Muscle of leg (tissue), 11 donors: ENCODE results near the gene CCDC39. TPM values are rescaled to one million over a fixed set of nuclear protein-coding genes. Genes with fewer than 3 reads are reported as not detected.

Experiments
- DNase-seq: peaks from one replicate; pipeline ENCODE4 v3.0.0; 2013
- H3K27ac ChIP-seq: one replicate; pipeline ENCODE4 v1.5.1; 2013; ENCODE audit warnings: mild to moderate bottlenecking, low read length, control low read depth
- H3K27me3 ChIP-seq: one replicate; pipeline ENCODE4 v1.6.1; 2013; ENCODE audit warnings: low read length; ENCODE audit not compliant: control insufficient read depth, insufficient read depth
- H3K36me3 ChIP-seq: one replicate; pipeline ENCODE4 v1.6.1; 2013; ENCODE audit warnings: low read length; ENCODE audit not compliant: control insufficient read depth, insufficient read depth
- H3K4me1 ChIP-seq: one replicate; pipeline ENCODE4 v1.6.1; 2013; ENCODE audit warnings: low read length; ENCODE audit not compliant: control insufficient read depth, insufficient read depth
- H3K4me3 ChIP-seq: one replicate; pipeline ENCODE4 v1.5.1; 2013; ENCODE audit warnings: low read length, control low read depth
- H3K9me3 ChIP-seq: replicated peaks from 2 replicates; pipeline ENCODE4 v1.6.1; 2013; ENCODE audit warnings: low read depth, low read length; ENCODE audit not compliant: control insufficient read depth
- WGBS: methylation state at CpG from one replicate; pipeline ENCODE4 v1.1.5; 2013; ENCODE audit warnings: missing lambda C conversion rate; ENCODE audit not compliant: insufficient coverage; 5-methylcytosine and 5-hydroxymethylcytosine counted together
- polyA plus RNA-seq, 8 donors: library from polyadenylated mRNA; unstranded; fragments of 120-200 nt; gene quantifications; one replicate each; pipeline versions ENCODE4 v1.2.1 to v1.2.3, GENCODE V29; 2013; ENCODE audit warnings: inconsistent platforms in 1 of 8, low replicate concordance in 1 of 8; ENCODE audit not compliant: insufficient read length in 8 of 8, insufficient read depth in 1 of 8
- total RNA-seq: library from RNA; stranded (reverse); fragments of 120-200 nt; gene quantifications from one replicate; pipeline ENCODE4 v1.2.4, GENCODE V29; 2013

CCDC39 gene
- total and polyA plus RNA-seq, 9 donors, result 0.59 to 4.6 (median 1.9) TPM; not detected in 1

- WGBS, result 22% methylated on average over 3 of the region's 3 CpGs
- Histone ChIP-seq H3K4me1 (peaks cover 2% of the 10 kb centered on the region), H3K27me3 (peaks cover 5% of the 10 kb centered on the region), H3K36me3 (no peaks in the 10 kb centered on the region), H3K27ac (no peak overlapping the region), H3K9me3 (no peaks in the 10 kb centered on the region), H3K4me3 (no peak overlapping the region)
- no peak for DNase-seq
These were observed 5.5 kb upstream of the CCDC39 start for GRCh38 chr3:180684807-180685206.

DNA sequence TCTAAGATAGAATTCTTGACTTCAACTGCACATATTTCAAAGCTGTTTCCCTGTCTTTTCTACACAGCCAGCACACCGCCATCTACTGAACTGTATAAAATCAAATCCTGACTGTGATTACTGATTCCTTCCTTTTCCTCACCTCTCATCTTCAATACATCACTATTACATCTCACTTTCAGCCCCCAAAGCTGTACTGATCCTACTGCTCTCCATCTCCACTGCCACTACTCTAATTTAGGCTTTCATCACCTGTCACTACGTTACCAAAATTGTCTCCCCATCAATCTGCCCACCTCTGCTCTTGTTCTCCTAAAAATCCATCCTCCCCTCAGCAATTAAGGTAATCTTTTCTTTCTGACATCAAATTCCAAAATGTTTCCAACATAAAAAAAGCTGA, 4.5 kb upstream of the CCDC39 start:
- no peak overlapping the region for H3K4me3 ChIP-seq
- H3K4me1 ChIP-seq, result peaks cover 7% of the 10 kb centered on the region
- H3K36me3 ChIP-seq, result no peaks in the 10 kb centered on the region
- no peak for DNase-seq
- H3K9me3 ChIP-seq, result no peaks in the 10 kb centered on the region
- no peak overlapping the region for H3K27ac ChIP-seq
- peaks cover 15% of the 10 kb centered on the region for H3K27me3 ChIP-seq
- WGBS, result 70% methylated on average over 2 of the region's 2 CpGs

- H3K27ac ChIP-seq, result no peak overlapping the region
These were observed 775 bp upstream of the CCDC39 start for GRCh38 chr3:180680097-180680430.

DNA sequence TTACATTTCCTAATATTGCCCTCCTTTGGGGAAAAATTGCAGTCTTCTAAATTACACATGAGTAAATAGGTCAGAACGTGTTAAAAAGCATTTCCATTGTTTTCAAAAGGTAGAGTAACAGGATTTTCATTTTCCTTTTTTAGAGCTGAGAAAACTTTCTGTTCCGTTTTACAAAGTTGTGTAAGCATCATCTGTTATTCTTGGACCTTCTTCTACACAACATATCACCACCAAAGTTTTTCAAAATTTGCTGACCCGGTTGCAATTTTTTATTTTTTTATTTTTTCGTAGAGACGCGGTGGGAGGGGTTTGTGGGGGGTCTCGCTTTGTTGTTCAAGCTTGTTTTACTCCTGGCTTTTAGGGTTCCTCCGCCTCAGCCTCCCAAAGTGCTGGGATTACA, 1.1 kb downstream of the CCDC39 start:
- Histone ChIP-seq H3K4me1 (peaks cover 8% of the 10 kb centered on the region), H3K27ac (no peak overlapping the region), H3K9me3 (no peaks in the 10 kb centered on the region), H3K27me3 (peaks cover 19% of the 10 kb centered on the region), H3K36me3 (no peaks in the 10 kb centered on the region), H3K4me3 (no peak overlapping the region)
- DNase-seq, result no peak
- WGBS, result 40% methylated on average over 1 of the region's 8 CpGs

More at GRCh38 chr3:180680097-180680430, 775 bp upstream of the CCDC39 start:
- Histone ChIP-seq H3K36me3 (no peaks in the 10 kb centered on the region), H3K9me3 (no peaks in the 10 kb centered on the region), H3K4me1 (peaks cover 8% of the 10 kb centered on the region), H3K4me3 (peak overlapping the region; percentile 51), H3K27me3 (peaks cover 19% of the 10 kb centered on the region)
- no CpG with 5 or more reads among the region's 7 CpGs for WGBS
- DNase-seq, result peak; percentile 7

DNA sequence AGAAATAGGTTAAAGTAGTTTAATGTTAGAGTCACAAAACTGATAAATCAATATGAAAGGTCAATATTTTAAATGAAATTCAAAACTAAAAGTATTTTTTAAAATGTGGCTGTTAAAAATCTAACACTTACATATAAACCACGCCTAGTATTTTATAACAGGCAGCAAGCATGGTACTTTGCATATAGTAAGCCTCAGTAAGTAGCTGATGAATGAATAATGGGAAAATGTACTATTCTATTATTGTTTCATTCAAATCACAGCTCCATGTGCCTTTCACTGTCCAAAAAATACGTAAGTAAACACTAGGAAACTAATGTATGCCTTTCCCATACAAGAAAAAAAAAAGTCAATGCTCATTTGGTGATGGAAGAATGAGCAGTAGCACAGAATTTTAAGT, 17.8 kb downstream of the CCDC39 start:
- WGBS, result no CpG with 5 or more reads among the region's 2 CpGs
- Histone ChIP-seq H3K4me1 (no peaks in the 10 kb centered on the region), H3K4me3 (no peak overlapping the region), H3K36me3 (no peaks in the 10 kb centered on the region), H3K9me3 (no peaks in the 10 kb centered on the region), H3K27ac (no peak overlapping the region), H3K27me3 (no peaks in the 10 kb centered on the region)
- no peak for DNase-seq

GRCh38 chr3:180657094-180657493, 22.2 kb downstream of the CCDC39 start:
- H3K4me3 ChIP-seq, result no peak overlapping the region

DNA sequence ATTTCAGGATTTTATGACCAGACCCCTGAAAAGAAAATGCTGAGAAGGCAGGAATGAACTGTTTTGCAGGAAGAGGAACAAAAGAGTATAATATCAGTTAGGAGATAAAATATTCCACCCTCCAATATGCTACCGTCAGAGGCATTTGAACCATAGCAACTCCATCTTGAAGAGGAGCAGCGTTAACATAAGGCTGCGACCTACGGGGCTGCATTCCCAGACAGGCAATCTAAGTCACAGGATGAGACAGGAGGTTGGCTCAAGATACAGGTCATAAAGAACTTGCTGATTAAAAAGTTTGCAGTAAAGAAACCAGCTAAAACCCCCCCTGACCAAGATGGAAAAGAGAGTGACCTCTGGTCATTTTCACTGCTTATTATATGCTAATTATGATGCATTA, 22.9 kb downstream of the CCDC39 start:
- Histone ChIP-seq H3K27ac (no peak overlapping the region), H3K27me3 (no peaks in the 10 kb centered on the region)

More at GRCh38 chr3:180657094-180657493, 22.2 kb downstream of the CCDC39 start:
- Histone ChIP-seq H3K27me3 (no peaks in the 10 kb centered on the region), H3K36me3 (no peaks in the 10 kb centered on the region), H3K9me3 (no peaks in the 10 kb centered on the region), H3K27ac (no peak overlapping the region), H3K4me1 (no peaks in the 10 kb centered on the region)
- no peak for DNase-seq
- no CpG with 5 or more reads among the region's 4 CpGs for WGBS

DNA sequence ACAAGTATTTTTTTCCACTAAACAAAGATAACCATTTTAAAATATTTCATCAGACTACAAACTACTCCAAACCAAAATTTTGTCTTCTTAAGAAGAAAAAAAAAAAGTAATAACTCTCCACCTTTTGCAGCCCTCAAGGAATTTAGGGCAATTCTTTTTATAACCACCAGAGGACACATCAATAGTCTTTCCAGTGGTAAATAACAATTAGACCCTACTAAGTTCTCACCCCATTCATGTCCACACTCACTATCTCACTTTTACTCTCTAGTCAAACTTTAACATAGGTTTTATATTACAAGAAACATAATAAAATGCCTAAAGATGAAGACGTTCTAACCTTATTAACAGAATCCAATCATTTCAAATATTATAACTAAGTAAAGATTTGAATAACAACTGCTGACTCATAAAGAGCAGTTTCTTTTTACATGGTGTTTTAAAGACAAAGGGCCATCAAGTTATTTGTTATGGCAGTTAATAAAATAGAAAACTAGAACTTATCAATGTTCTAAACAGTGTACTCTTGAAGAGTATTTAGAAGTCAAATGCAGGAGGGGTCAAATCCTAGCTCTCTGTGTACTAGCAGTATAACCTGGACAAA, 33.0 kb downstream of the CCDC39 start:
- no peak for DNase-seq
- no peaks in the 10 kb centered on the region for H3K36me3 ChIP-seq
- no peaks in the 10 kb centered on the region for H3K27me3 ChIP-seq
- no peak overlapping the region for H3K27ac ChIP-seq
- no peaks in the 10 kb centered on the region for H3K9me3 ChIP-seq
- H3K4me1 ChIP-seq, result no peaks in the 10 kb centered on the region
- H3K4me3 ChIP-seq, result no peak overlapping the region
- no CpG with 5 or more reads among the region's 1 CpG for WGBS

More for the DNA sequence above, 22.9 kb downstream of the CCDC39 start:
- no peaks in the 10 kb centered on the region for H3K4me1 ChIP-seq
- no peak for DNase-seq
- H3K9me3 ChIP-seq, result no peaks in the 10 kb centered on the region
- H3K4me3 ChIP-seq, result no peak overlapping the region
- 60% methylated on average over 1 of the region's 4 CpGs for WGBS
- no peaks in the 10 kb centered on the region for H3K36me3 ChIP-seq

GRCh38 chr3:180640987-180641386, 38.3 kb downstream of the CCDC39 start:
- Histone ChIP-seq H3K27ac (no peak overlapping the region), H3K27me3 (no peaks in the 10 kb centered on the region), H3K4me3 (no peak overlapping the region), H3K36me3 (no peaks in the 10 kb centered on the region), H3K4me1 (no peaks in the 10 kb centered on the region), H3K9me3 (no peaks in the 10 kb centered on the region)
- DNase-seq, result no peak

DNA sequence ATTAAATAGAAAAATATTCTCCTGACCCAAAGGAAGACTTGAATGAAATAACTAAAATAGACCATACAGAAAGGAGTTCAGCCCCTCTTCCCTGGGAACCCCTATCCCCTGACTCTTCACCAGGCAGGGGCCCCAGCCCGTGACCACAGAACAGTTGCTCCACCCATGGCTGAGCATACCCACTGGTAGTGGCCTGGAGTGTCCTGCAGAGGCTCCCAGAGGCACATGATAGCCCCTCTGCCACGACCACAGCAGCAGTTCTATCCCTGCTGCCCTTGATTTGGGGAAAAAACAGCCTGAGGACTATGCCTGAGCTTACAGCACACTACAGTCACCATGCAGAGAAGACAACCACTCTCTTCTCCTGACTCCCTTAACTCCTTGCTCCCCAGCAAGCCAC, 45.6 kb downstream of the CCDC39 start:
- Histone ChIP-seq H3K4me1 (no peaks in the 10 kb centered on the region), H3K9me3 (no peaks in the 10 kb centered on the region), H3K27me3 (no peaks in the 10 kb centered on the region), H3K4me3 (no peak overlapping the region), H3K27ac (no peak overlapping the region), H3K36me3 (no peaks in the 10 kb centered on the region)
- 17% methylated on average over 2 of the region's 2 CpGs for WGBS
- DNase-seq, result no peak

GRCh38 chr3:180631317-180631716, 48.0 kb downstream of the CCDC39 start:
- no peak overlapping the region for H3K27ac ChIP-seq
- H3K27me3 ChIP-seq, result no peaks in the 10 kb centered on the region
- H3K9me3 ChIP-seq, result no peaks in the 10 kb centered on the region
- H3K36me3 ChIP-seq, result no peaks in the 10 kb centered on the region
- no peak for DNase-seq
- no peak overlapping the region for H3K4me3 ChIP-seq
- no peaks in the 10 kb centered on the region for H3K4me1 ChIP-seq
- no CpG with 5 or more reads among the region's 3 CpGs for WGBS
